Neural progenitor cell (in vitro differentiated cells): ENCODE measurements around the gene MPC1. TPM values are rescaled to one million over a fixed set of nuclear protein-coding genes. Genes with fewer than 3 reads are reported as not detected.

Experiments used
- DNase-seq: peaks from one replicate; pipeline ENCODE4 v3.0.0-alpha.2; 2016; ENCODE audit warnings: low spot score
- H2AFZ ChIP-seq: fragments of 200-600 bp; sonication (generic); replicated peaks from 2 replicates; pipeline ENCODE4 v1.6.1; 2016; ENCODE audit warnings: antibody characterized with exemption
- H3F3A ChIP-seq: fragments of 200-600 bp; sonication (generic); 2 replicates; pipeline ENCODE4 v1.6.1; 2016; ENCODE audit warnings: antibody characterized with exemption, low read depth
- H3K27ac ChIP-seq: fragments of 200-600 bp; sonication (generic); 2 replicates; pipeline ENCODE4 v1.5.1; 2016; ENCODE audit warnings: mild to moderate bottlenecking
- H3K27me3 ChIP-seq: fragments of 200-600 bp; sonication (generic); 2 replicates; pipeline ENCODE4 v1.6.1; 2016; ENCODE audit warnings: mild to moderate bottlenecking, moderate library complexity
- H3K36me3 ChIP-seq: fragments of 200-600 bp; sonication (generic); 2 replicates; pipeline ENCODE4 v1.5.1; 2016
- H3K4me1 ChIP-seq: fragments of 200-600 bp; sonication (generic); 2 replicates; pipeline ENCODE4 v1.6.1; 2016; ENCODE audit warnings: mixed run types
- H3K4me2 ChIP-seq: fragments of 200-600 bp; sonication (generic); 2 replicates; pipeline ENCODE4 v1.6.1; 2016
- H3K4me3 ChIP-seq: fragments of 200-600 bp; sonication (generic); 2 replicates; pipeline ENCODE4 v1.5.1; 2016
- H3K79me2 ChIP-seq: fragments of 200-600 bp; sonication (generic); 2 replicates; pipeline ENCODE4 v1.6.1; 2016; ENCODE audit warnings: low read depth
- H3K9ac ChIP-seq: fragments of 200-600 bp; sonication (generic); 2 replicates; pipeline ENCODE4 v1.6.1; 2016
- H3K9me3 ChIP-seq: fragments of 200-600 bp; sonication (generic); 2 replicates; pipeline ENCODE4 v1.5.1; 2016; ENCODE audit warnings: low read depth
- H4K20me1 ChIP-seq: fragments of 200-600 bp; sonication (generic); 2 replicates; pipeline ENCODE4 v1.6.1; 2016; ENCODE audit warnings: low read depth
- H3K27ac Mint-ChIP-seq: 3 replicates; pipeline ENCODE4 v1.8.0; 2021; ENCODE audit warnings: mixed read lengths
- H3K27me3 Mint-ChIP-seq: 2 replicates; pipeline ENCODE4 v1.8.0; 2022; ENCODE audit warnings: low read depth, mild to moderate bottlenecking, inconsistent platforms, moderate library complexity, mixed read lengths; ENCODE audit not compliant: insufficient read depth
- H3K36me3 Mint-ChIP-seq: 3 replicates; pipeline ENCODE4 v1.8.0; 2021; ENCODE audit warnings: mixed read lengths
- H3K4me1 Mint-ChIP-seq: 3 replicates; pipeline ENCODE4 v1.8.0; 2021; ENCODE audit warnings: mixed read lengths
- H3K4me3 Mint-ChIP-seq: 3 replicates; pipeline ENCODE4 v1.8.0; 2021; ENCODE audit warnings: mild to moderate bottlenecking, moderate library complexity, mixed read lengths
- H3K9me3 Mint-ChIP-seq: 3 replicates; pipeline ENCODE4 v1.8.0; 2020; ENCODE audit warnings: mixed read lengths
- CTCF ChIP-seq: fragments of 200-600 bp; sonication (generic); IDR thresholded peaks from 2 replicates; pipeline ENCODE4 v1.5.1; 2017; ENCODE audit warnings: antibody characterized with exemption, mild to moderate bottlenecking
- EZH2 ChIP-seq: fragments of 200-600 bp; sonication (generic); IDR thresholded peaks from 2 replicates; pipeline ENCODE4 v1.6.1; 2017; ENCODE audit warnings: antibody characterized with exemption, mild to moderate bottlenecking, moderate library complexity
- EZH2phosphoT487 ChIP-seq: fragments of 200-600 bp; sonication (generic); IDR thresholded peaks from 2 replicates; pipeline ENCODE4 v1.6.1; 2017; ENCODE audit warnings: antibody characterized with exemption
- total RNA-seq: library from RNA; depleted of rRNA; stranded (reverse); fragments of >200 nt; gene quantifications from 2 replicates; pipeline ENCODE4 v1.2.3, GENCODE V29; 2015; ENCODE audit warnings: low replicate concordance

The MPC1 gene
- total RNA-seq, 1 donor from 2014 or later = 13.2 TPM

- Mint-ChIP-seq H3K27ac (no peak overlapping the region), H3K9me3 (no peaks in the 10 kb centered on the region), H3K36me3 (peaks cover 2% of the 10 kb centered on the region), H3K4me3 (no peak overlapping the region), H3K4me1 (peaks cover 15% of the 10 kb centered on the region), H3K27me3 (peaks cover 4% of the 10 kb centered on the region)
- TF ChIP-seq CTCF = no peak
- H3K4me1 ChIP-seq = no peaks in the 10 kb centered on the region
- no peak overlapping the region for H3K4me3 ChIP-seq
- H3F3A ChIP-seq = no peaks in the 10 kb centered on the region
- no peaks in the 10 kb centered on the region for H3K27me3 ChIP-seq
- H3K9ac ChIP-seq = no peak overlapping the region
- no peaks in the 10 kb centered on the region for H3K9me3 ChIP-seq
- no peak for DNase-seq
- no peak overlapping the region for H3K4me2 ChIP-seq
- H3K79me2 ChIP-seq = no peaks in the 10 kb centered on the region
- no peaks in the 10 kb centered on the region for H3K36me3 ChIP-seq
- no peak overlapping the region for H3K27ac ChIP-seq
- H2AFZ ChIP-seq = no peak overlapping the region
- H4K20me1 ChIP-seq = no peaks in the 10 kb centered on the region
These were observed 26.4 kb upstream of the MPC1 start for GRCh38 chr6:166408936-166409755.

- H3K4me1 Mint-ChIP-seq = peaks cover 19% of the 10 kb centered on the region
- TF ChIP-seq EZH2 = no peak
- no peak for TF ChIP-seq EZH2phosphoT487
- TF ChIP-seq CTCF = no peak
- no peak for DNase-seq
- no peak overlapping the region for H3K4me3 ChIP-seq
- no peak overlapping the region for H2AFZ ChIP-seq
- no peaks in the 10 kb centered on the region for H3K4me1 ChIP-seq
- no peak overlapping the region for H3K27ac Mint-ChIP-seq
- H3F3A ChIP-seq = no peaks in the 10 kb centered on the region
- H3K36me3 Mint-ChIP-seq = no peaks in the 10 kb centered on the region
- no peaks in the 10 kb centered on the region for H3K36me3 ChIP-seq
- H3K9me3 ChIP-seq = no peaks in the 10 kb centered on the region
- no peaks in the 10 kb centered on the region for H3K27me3 ChIP-seq
- H3K4me2 ChIP-seq = no peak overlapping the region
- H3K9me3 Mint-ChIP-seq = no peaks in the 10 kb centered on the region
- H3K4me3 Mint-ChIP-seq = no peak overlapping the region
- peaks cover 6% of the 10 kb centered on the region for H3K27me3 Mint-ChIP-seq
- no peak overlapping the region for H3K9ac ChIP-seq
- no peak overlapping the region for H3K27ac ChIP-seq
- no peaks in the 10 kb centered on the region for H4K20me1 ChIP-seq
- H3K79me2 ChIP-seq = no peaks in the 10 kb centered on the region
These were observed 23.5 kb upstream of the MPC1 start for GRCh38 chr6:166406197-166406596.

GRCh38 chr6:166405386-166405785, 22.6 kb upstream of the MPC1 start:
- DNase-seq = no peak
- Mint-ChIP-seq H3K4me1 (peaks cover 15% of the 10 kb centered on the region), H3K27me3 (peaks cover 6% of the 10 kb centered on the region), H3K9me3 (no peaks in the 10 kb centered on the region), H3K27ac (no peak overlapping the region), H3K36me3 (no peaks in the 10 kb centered on the region), H3K4me3 (no peak overlapping the region)
- Histone ChIP-seq H4K20me1 (no peaks in the 10 kb centered on the region), H2AFZ (no peak overlapping the region), H3K4me2 (no peak overlapping the region), H3F3A (no peaks in the 10 kb centered on the region), H3K9ac (no peak overlapping the region), H3K4me3 (no peak overlapping the region), H3K27ac (no peak overlapping the region), H3K9me3 (no peaks in the 10 kb centered on the region), H3K36me3 (no peaks in the 10 kb centered on the region), H3K4me1 (no peaks in the 10 kb centered on the region), H3K79me2 (no peaks in the 10 kb centered on the region), H3K27me3 (no peaks in the 10 kb centered on the region)
- no peak for TF ChIP-seq CTCF
- TF ChIP-seq EZH2phosphoT487 = no peak
- no peak for TF ChIP-seq EZH2
